ENCODE measurements around the gene NRXN3. TPM values are rescaled to one million over a fixed set of nuclear protein-coding genes. Genes with fewer than 3 reads are reported as not detected.

NRXN3 gene
- total and polyA plus RNA-seq, 8 donors, result 0.29 to 41.1 (median 9.1) TPM

GRCh38 chr14:78443834-78444233 lies 273.7 kb downstream of the NRXN3 start:
- DNase-seq, result no peak
- TF ChIP-seq CTCF (IDR thresholded peaks at IDR 0.05) (no peak), EP300 (IDR thresholded peaks at IDR 0.05) (no peak), POLR2AphosphoS5 (IDR thresholded peaks at IDR 0.05) (no peak), POLR2A (IDR thresholded peaks at IDR 0.05) (no peak)
- H3K4me3 ChIP-seq, result no peak overlapping the region
- no peaks in the 10 kb centered on the region for H3K9me3 ChIP-seq
- no peak overlapping the region for H3K27ac ChIP-seq
- no peaks in the 10 kb centered on the region for H3K27me3 ChIP-seq
- H3K4me1 ChIP-seq, result no peaks in the 10 kb centered on the region
- H3K36me3 ChIP-seq, result no peaks in the 10 kb centered on the region
- intact Hi-C loops (cut with DNase I; ENCODE audit: low total_unique reads), result no loop called here

- Histone ChIP-seq H3K27ac (no peak overlapping the region), H3K36me3 (no peaks in the 10 kb centered on the region), H3K4me3 (no peak overlapping the region), H3K27me3 (no peaks in the 10 kb centered on the region), H3K4me1 (no peaks in the 10 kb centered on the region), H3K9me3 (no peaks in the 10 kb centered on the region)
- intact Hi-C loops (cut with DNase I; ENCODE audit: low total_unique reads), result no loop called here
- no peak for DNase-seq
- no peak for TF ChIP-seq POLR2A (IDR thresholded peaks at IDR 0.05)
- TF ChIP-seq POLR2AphosphoS5 (IDR thresholded peaks at IDR 0.05), result no peak
- TF ChIP-seq EP300 (IDR thresholded peaks at IDR 0.05), result no peak
- no peak for TF ChIP-seq CTCF (IDR thresholded peaks at IDR 0.05)
- WGBS, 5 donors, result 65 to 74% (median 68%) methylated on average over 3 of the region's 3 CpGs
Observed at GRCh38 chr14:78445275-78445674, 275.1 kb downstream of the NRXN3 start.

GRCh38 chr14:78446807-78447206 lies 276.6 kb downstream of the NRXN3 start:
- H3K27me3 ChIP-seq, result no peaks in the 10 kb centered on the region
- no peak overlapping the region for H3K27ac ChIP-seq
- no peak for TF ChIP-seq POLR2AphosphoS5 (IDR thresholded peaks at IDR 0.05)
- no peak for TF ChIP-seq EP300 (IDR thresholded peaks at IDR 0.05)
- no peak for TF ChIP-seq CTCF (IDR thresholded peaks at IDR 0.05)
- no peak overlapping the region for H3K4me3 ChIP-seq
- WGBS, 5 donors, result 25 to 51% (median 38%) methylated on average over 3 of the region's 3 CpGs
- no peaks in the 10 kb centered on the region for H3K36me3 ChIP-seq
- no peaks in the 10 kb centered on the region for H3K9me3 ChIP-seq
- intact Hi-C loops (cut with DNase I; ENCODE audit: low total_unique reads), result no loop called here
- peak in 1 of 2 donors; percentile 25 for DNase-seq
- no peaks in the 10 kb centered on the region for H3K4me1 ChIP-seq

- no peaks in the 10 kb centered on the region for H3K27me3 ChIP-seq
- H3K9me3 ChIP-seq, result no peaks in the 10 kb centered on the region
- 42 to 49% (median 45%) methylated on average over 13 of the region's 13 CpGs for WGBS, 5 donors
- intact Hi-C loops (cut with DNase I; ENCODE audit: low total_unique reads), result no loop called here
- DNase-seq, result peak; percentile 53 to 58
- no peaks in the 10 kb centered on the region for H3K4me1 ChIP-seq
- no peak for TF ChIP-seq EP300 (IDR thresholded peaks at IDR 0.05)
- TF ChIP-seq CTCF (IDR thresholded peaks at IDR 0.05), result peak in 4 of 7 experiments; percentile 29 to 55 (median 44)
- no peak overlapping the region for H3K4me3 ChIP-seq
- H3K27ac ChIP-seq, result no peak overlapping the region
- no peaks in the 10 kb centered on the region for H3K36me3 ChIP-seq
Observed at GRCh38 chr14:78448164-78449094, 278.3 kb downstream of the NRXN3 start.

Measured in stomach (tissue), 9 donors.